M059J (cell line): ENCODE measurements around the gene MVK. TPM values are rescaled to one million over a fixed set of nuclear protein-coding genes. Genes with fewer than 3 reads are reported as not detected.
A peak's percentile ranks its signal among the peaks of the same experiment; 100 is the strongest.

ENCODE experiments used
- DNase-seq: peaks from one replicate; pipeline ENCODE4 v3.0.0-alpha.2; 2012; ENCODE audit warnings: low read depth
- total RNA-seq: library from RNA; depleted of rRNA; stranded (reverse); fragments of >200 nt; shearing (Covaris generic); gene quantifications from 2 replicates; pipeline ENCODE4 v1.2.3, GENCODE V29; 2014; rRNA removed

MVK gene
- total RNA-seq: 22.4 and 30.6 TPM in 2 replicates

GRCh38 chr12:109573029-109573913 is at the start of gene MVK, which contains the start of gene MMAB:
MVK (plus strand) TSS chr12:109573794; CDS start chr12:109574823, 1,029 bp downstream.
MMAB (minus strand) TSS chr12:109573504; CDS start chr12:109573480, 24 bp downstream.
- peak; percentile 99 for DNase-seq

GRCh38 chr12:109524466-109525278 is 48.9 kb upstream of the MVK start:
- DNase-seq: no peak

GRCh38 chr12:109525279-109525585 is 48.4 kb upstream of the MVK start:
- no peak for DNase-seq

- no peak for DNase-seq
Measured at GRCh38 chr12:109527489-109528123, 46.0 kb upstream of the MVK start.

GRCh38 chr12:109529691-109530640 is 43.6 kb upstream of the MVK start:
- DNase-seq: no peak

- no peak for DNase-seq
Measured at GRCh38 chr12:109531411-109531810, 42.2 kb upstream of the MVK start.

GRCh38 chr12:109532721-109533486 is 40.7 kb upstream of the MVK start:
- no peak for DNase-seq

- no peak for DNase-seq
Measured at GRCh38 chr12:109533487-109533740, 40.2 kb upstream of the MVK start.

- DNase-seq: no peak
Measured at GRCh38 chr12:109534456-109534855, 39.1 kb upstream of the MVK start.

- no peak for DNase-seq
Measured at GRCh38 chr12:109535231-109535862, 38.2 kb upstream of the MVK start.

GRCh38 chr12:109535863-109536250 is 37.7 kb upstream of the MVK start:
- no peak for DNase-seq

GRCh38 chr12:109537136-109537535 is 36.5 kb upstream of the MVK start:
- DNase-seq: no peak

- no peak for DNase-seq
Measured at GRCh38 chr12:109538191-109538863, 35.3 kb upstream of the MVK start.

GRCh38 chr12:109539508-109539907 is 34.1 kb upstream of the MVK start:
- peak; percentile 76 for DNase-seq

GRCh38 chr12:109540526-109541412 is 32.8 kb upstream of the MVK start:
- no peak for DNase-seq

- no peak for DNase-seq
Measured at GRCh38 chr12:109541413-109541726, 32.2 kb upstream of the MVK start.

GRCh38 chr12:109542014-109542413 is 31.6 kb upstream of the MVK start:
- peak; percentile 60 for DNase-seq

GRCh38 chr12:109542876-109543275 is 30.7 kb upstream of the MVK start:
- DNase-seq: no peak
